GM12878 (cell line): ENCODE results near the gene MPC2. TPM values are rescaled to one million over a fixed set of nuclear protein-coding genes. Genes with fewer than 3 reads are reported as not detected.
A peak's percentile ranks its signal among the peaks of the same experiment; 100 is the strongest.

Source experiments
- BCL11A ChIP-seq: IDR thresholded peaks from 2 replicates; pipeline ENCODE4 v1.6.1; 2011; ENCODE audit warnings: low read depth, low read length
- BHLHE40 ChIP-seq, 2 experiments: fragments of 450-650 bp in 1 of 2; IDR thresholded peaks; 2 replicates each; pipeline ENCODE4 v1.6.1; 2011 to 2017; ENCODE audit warnings: low read depth in 2 of 2, borderline replicate concordance in 1 of 2, improper control_type of control experiment in 1 of 2, low read length in 1 of 2, mild to moderate bottlenecking in 1 of 2
- CBFB ChIP-seq: IDR thresholded peaks from 2 replicates; pipeline ENCODE4 v1.6.1; 2016; ENCODE audit warnings: antibody characterized with exemption, low read depth
- FOS ChIP-seq: IDR thresholded peaks from 3 replicates; pipeline ENCODE4 v1.6.1; 2011; ENCODE audit warnings: borderline replicate concordance; ENCODE audit not compliant: insufficient read length; ENCODE audit errors: extremely low read depth
- MYB ChIP-seq: fragments of 150-350 bp; IDR thresholded peaks from 2 replicates; pipeline ENCODE4 v1.6.1; 2014; ENCODE audit warnings: mild to moderate bottlenecking, low read depth, low read length, borderline replicate concordance
- NFYB ChIP-seq: IDR thresholded peaks from 2 replicates; pipeline ENCODE4 v1.6.1; 2011; ENCODE audit warnings: low read depth, mild to moderate bottlenecking, low read length, improper control_type of control experiment, moderate library complexity; ENCODE audit not compliant: insufficient read depth
- NRF1 ChIP-seq: conservative IDR thresholded peaks from 2 replicates; pipeline ENCODE4 v1.6.1; 2011; ENCODE audit warnings: mild to moderate bottlenecking, low read depth, low read length, improper control_type of control experiment
- SMARCA5 ChIP-seq: fragments of 450-650 bp; IDR thresholded peaks from 2 replicates; pipeline ENCODE4 v1.6.1; 2017; ENCODE audit warnings: mild to moderate bottlenecking
- TCF12 ChIP-seq: IDR thresholded peaks from 2 replicates; pipeline ENCODE4 v1.6.1; 2011; ENCODE audit warnings: low read depth, mild to moderate bottlenecking, low read length
- WRNIP1 ChIP-seq: IDR thresholded peaks from 2 replicates; pipeline ENCODE4 v1.6.1; 2011; ENCODE audit warnings: low read depth, low read length, improper control_type of control experiment, borderline replicate concordance
- ZBED1 ChIP-seq: IDR thresholded peaks from 2 replicates; pipeline ENCODE4 v1.6.1; 2016; ENCODE audit warnings: borderline replicate concordance
- ZNF622 ChIP-seq: fragments of 450-650 bp; IDR thresholded peaks from 2 replicates; pipeline ENCODE4 v1.6.1; 2017; ENCODE audit warnings: mild to moderate bottlenecking, inconsistent platforms
- polyA plus RNA-seq, 11 experiments: library from polyadenylated mRNA; depleted of rRNA in 4 of 11; unstranded in 6 of 11; stranded (reverse) in 5 of 11; fragments of >200 nt; fragmentation: Nextera tagmentation in 4 of 11; fragmentation: Illumina TruSeq in 1 of 11; extraction: Ambion mirVana in 4 of 11; extraction: Trizol in 1 of 11; gene quantifications; 1 replicate in 1 of 11; 2 replicates in 10 of 11; pipeline versions ENCODE4 v1.2.1 to v1.2.3, GENCODE V29; 2011 to 2016; ENCODE audit warnings: inconsistent platforms in 2 of 11, missing spikeins in 2 of 11, low read depth in 1 of 11
- total RNA-seq, 4 experiments: library from RNA; depleted of rRNA in 3 of 4; stranded (reverse); fragments of >200 nt in 3 of 4; fragmentation: Illumina TruSeq in 1 of 4; extraction: Trizol in 1 of 4; gene quantifications; 2 replicates each; pipeline versions ENCODE4 v1.2.1 to v1.2.3, GENCODE V29; 2013 to 2021
- TF ChIP-seq, protein P1 (sequence below): fragments of 450-650 bp; IDR thresholded peaks from 2 replicates; pipeline ENCODE4 v1.6.1; 2014; ENCODE audit warnings: mild to moderate bottlenecking
- TF ChIP-seq, protein P2 (sequence below): fragments of 450-650 bp; conservative IDR thresholded peaks from 2 replicates; pipeline ENCODE4 v1.6.1; 2017; ENCODE audit warnings: mild to moderate bottlenecking, moderate library complexity
- TF ChIP-seq, protein P3 (sequence below): IDR thresholded peaks from 2 replicates; pipeline ENCODE4 v1.6.1; 2012; ENCODE audit warnings: low read length, inconsistent platforms
- TF ChIP-seq, protein P4 (sequence below): fragments of 150-350 bp; IDR thresholded peaks from 2 replicates; pipeline ENCODE4 v1.6.1; 2016; ENCODE audit warnings: low read depth, low read length
- TF ChIP-seq, protein P5 (sequence below): fragments of 450-650 bp; IDR thresholded peaks from 2 replicates; pipeline ENCODE4 v1.6.1; 2017; ENCODE audit warnings: mild to moderate bottlenecking

Gene MPC2
- total and polyA plus RNA-seq, 10 of the 15 experiments (the other 5 are each of a cell fraction or from before 2014, with no cell fraction given), result 22.5 to 164 (median 63.3) TPM

DNA sequence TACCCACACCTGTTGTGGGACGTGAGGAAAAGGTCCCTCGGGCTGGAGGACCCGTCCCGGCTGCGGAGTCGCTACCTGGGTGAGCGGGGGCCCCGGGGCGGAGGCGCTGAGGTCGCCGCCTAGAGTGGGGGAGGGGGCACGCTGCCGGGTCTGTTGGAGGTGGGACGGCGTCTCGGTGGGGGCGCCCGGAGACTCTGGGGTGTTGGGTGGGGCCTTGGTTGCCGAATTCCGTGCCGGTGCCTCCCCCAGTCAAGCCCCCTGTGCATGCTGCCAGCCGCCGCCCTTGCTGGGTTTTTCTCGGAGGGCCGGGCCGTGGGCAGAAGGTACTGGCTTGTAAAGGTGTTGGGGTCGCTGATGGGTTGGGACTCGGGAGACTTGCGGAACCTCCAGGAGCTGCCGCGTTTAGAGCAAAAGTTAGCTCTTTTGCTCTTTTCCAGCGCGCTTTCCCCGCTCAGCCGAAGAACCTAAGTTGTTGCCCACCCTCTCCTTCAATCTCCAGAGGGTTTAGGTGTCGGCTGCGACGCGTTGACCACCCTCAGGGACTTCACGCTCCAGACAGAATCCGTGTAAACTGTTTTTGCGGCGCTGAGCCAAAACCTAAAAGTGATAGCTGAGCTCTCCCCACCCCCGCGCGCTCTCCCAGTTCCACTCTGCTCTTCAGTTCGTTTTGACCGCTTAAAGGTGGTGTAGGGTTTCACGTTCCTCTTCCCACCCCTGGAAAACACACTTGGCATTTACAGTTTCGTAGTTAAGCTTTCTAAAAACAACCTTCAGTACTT, at the start of gene MPC2 (continued):
- TF ChIP-seq, protein P1, sequence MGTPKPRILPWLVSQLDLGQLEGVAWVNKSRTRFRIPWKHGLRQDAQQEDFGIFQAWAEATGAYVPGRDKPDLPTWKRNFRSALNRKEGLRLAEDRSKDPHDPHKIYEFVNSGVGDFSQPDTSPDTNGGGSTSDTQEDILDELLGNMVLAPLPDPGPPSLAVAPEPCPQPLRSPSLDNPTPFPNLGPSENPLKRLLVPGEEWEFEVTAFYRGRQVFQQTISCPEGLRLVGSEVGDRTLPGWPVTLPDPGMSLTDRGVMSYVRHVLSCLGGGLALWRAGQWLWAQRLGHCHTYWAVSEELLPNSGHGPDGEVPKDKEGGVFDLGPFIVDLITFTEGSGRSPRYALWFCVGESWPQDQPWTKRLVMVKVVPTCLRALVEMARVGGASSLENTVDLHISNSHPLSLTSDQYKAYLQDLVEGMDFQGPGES, result no peak
- no peak for TF ChIP-seq NRF1
- TF ChIP-seq TCF12, result no peak
- peak; percentile 14; the same call in 1 of the 2 replicates for TF ChIP-seq ZBED1
- 0 out of 2 replicates have a peak, but pooled peaks have one; percentile 35 for TF ChIP-seq SMARCA5
- no peak for TF ChIP-seq NFYB
- no peak for TF ChIP-seq MYB
- TF ChIP-seq, protein P2, sequence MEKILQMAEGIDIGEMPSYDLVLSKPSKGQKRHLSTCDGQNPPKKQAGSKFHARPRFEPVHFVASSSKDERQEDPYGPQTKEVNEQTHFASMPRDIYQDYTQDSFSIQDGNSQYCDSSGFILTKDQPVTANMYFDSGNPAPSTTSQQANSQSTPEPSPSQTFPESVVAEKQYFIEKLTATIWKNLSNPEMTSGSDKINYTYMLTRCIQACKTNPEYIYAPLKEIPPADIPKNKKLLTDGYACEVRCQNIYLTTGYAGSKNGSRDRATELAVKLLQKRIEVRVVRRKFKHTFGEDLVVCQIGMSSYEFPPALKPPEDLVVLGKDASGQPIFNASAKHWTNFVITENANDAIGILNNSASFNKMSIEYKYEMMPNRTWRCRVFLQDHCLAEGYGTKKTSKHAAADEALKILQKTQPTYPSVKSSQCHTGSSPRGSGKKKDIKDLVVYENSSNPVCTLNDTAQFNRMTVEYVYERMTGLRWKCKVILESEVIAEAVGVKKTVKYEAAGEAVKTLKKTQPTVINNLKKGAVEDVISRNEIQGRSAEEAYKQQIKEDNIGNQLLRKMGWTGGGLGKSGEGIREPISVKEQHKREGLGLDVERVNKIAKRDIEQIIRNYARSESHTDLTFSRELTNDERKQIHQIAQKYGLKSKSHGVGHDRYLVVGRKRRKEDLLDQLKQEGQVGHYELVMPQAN, result peak; percentile 55
- TF ChIP-seq WRNIP1, result no peak
- TF ChIP-seq, protein P3, sequence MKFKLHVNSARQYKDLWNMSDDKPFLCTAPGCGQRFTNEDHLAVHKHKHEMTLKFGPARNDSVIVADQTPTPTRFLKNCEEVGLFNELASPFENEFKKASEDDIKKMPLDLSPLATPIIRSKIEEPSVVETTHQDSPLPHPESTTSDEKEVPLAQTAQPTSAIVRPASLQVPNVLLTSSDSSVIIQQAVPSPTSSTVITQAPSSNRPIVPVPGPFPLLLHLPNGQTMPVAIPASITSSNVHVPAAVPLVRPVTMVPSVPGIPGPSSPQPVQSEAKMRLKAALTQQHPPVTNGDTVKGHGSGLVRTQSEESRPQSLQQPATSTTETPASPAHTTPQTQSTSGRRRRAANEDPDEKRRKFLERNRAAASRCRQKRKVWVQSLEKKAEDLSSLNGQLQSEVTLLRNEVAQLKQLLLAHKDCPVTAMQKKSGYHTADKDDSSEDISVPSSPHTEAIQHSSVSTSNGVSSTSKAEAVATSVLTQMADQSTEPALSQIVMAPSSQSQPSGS, result no peak
- no peak for TF ChIP-seq CBFB
- TF ChIP-seq, protein P4, sequence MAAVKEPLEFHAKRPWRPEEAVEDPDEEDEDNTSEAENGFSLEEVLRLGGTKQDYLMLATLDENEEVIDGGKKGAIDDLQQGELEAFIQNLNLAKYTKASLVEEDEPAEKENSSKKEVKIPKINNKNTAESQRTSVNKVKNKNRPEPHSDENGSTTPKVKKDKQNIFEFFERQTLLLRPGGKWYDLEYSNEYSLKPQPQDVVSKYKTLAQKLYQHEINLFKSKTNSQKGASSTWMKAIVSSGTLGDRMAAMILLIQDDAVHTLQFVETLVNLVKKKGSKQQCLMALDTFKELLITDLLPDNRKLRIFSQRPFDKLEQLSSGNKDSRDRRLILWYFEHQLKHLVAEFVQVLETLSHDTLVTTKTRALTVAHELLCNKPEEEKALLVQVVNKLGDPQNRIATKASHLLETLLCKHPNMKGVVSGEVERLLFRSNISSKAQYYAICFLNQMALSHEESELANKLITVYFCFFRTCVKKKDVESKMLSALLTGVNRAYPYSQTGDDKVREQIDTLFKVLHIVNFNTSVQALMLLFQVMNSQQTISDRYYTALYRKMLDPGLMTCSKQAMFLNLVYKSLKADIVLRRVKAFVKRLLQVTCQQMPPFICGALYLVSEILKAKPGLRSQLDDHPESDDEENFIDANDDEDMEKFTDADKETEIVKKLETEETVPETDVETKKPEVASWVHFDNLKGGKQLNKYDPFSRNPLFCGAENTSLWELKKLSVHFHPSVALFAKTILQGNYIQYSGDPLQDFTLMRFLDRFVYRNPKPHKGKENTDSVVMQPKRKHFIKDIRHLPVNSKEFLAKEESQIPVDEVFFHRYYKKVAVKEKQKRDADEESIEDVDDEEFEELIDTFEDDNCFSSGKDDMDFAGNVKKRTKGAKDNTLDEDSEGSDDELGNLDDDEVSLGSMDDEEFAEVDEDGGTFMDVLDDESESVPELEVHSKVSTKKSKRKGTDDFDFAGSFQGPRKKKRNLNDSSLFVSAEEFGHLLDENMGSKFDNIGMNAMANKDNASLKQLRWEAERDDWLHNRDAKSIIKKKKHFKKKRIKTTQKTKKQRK, result no peak
- no peak for TF ChIP-seq ZNF622
- TF ChIP-seq FOS, result no peak
- TF ChIP-seq, protein P5, sequence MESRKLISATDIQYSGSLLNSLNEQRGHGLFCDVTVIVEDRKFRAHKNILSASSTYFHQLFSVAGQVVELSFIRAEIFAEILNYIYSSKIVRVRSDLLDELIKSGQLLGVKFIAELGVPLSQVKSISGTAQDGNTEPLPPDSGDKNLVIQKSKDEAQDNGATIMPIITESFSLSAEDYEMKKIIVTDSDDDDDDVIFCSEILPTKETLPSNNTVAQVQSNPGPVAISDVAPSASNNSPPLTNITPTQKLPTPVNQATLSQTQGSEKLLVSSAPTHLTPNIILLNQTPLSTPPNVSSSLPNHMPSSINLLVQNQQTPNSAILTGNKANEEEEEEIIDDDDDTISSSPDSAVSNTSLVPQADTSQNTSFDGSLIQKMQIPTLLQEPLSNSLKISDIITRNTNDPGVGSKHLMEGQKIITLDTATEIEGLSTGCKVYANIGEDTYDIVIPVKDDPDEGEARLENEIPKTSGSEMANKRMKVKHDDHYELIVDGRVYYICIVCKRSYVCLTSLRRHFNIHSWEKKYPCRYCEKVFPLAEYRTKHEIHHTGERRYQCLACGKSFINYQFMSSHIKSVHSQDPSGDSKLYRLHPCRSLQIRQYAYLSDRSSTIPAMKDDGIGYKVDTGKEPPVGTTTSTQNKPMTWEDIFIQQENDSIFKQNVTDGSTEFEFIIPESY, result no peak
- no peak; a peak in 1 of 4 replicates for TF ChIP-seq BHLHE40 (IDR thresholded peaks at IDR 0.05; ENCODE audit: borderline replicate concordance in 1 of 2, low read depth in 2 of 2, low read length in 1 of 2)
- no peak for TF ChIP-seq BCL11A
